Adrenal gland (tissue), 5 donors: Measurements from ENCODE around the gene DKK2.

ENCODE experiments used
- CTCF ChIP-seq, 6 experiments: fragments of 450-650 bp in 4 of 6; fragments of 200-600 bp in 2 of 6; sonication (generic) in 1 of 6; IDR thresholded peaks; 1 replicate in 5 of 6; 2 replicates in 1 of 6; pipeline versions ENCODE4 v1.5.1 to v1.8.0; 2016 to 2021; ENCODE audit warnings: antibody characterized with exemption in 6 of 6, mild to moderate bottlenecking in 2 of 6, moderate library complexity in 1 of 6
- POLR2A ChIP-seq, 2 donors: fragments of 450-650 bp; IDR thresholded peaks; one replicate each; pipeline ENCODE4 v1.6.1; 2017; ENCODE audit warnings: antibody characterized with exemption in 2 of 2, mild to moderate bottlenecking in 2 of 2, moderate library complexity in 1 of 2
- donor health status: DM: no; HTN: no; CAD: no.

- TF ChIP-seq CTCF (IDR thresholded peaks at IDR 0.05) (no peak), POLR2A (IDR thresholded peaks at IDR 0.05) (no peak)
Measured at GRCh38 chr4:107017443-107018343, 18.4 kb downstream of the DKK2 start.
